Psoas muscle (tissue), 8 donors: ENCODE data around the gene CUTA. TPM values are rescaled to one million over a fixed set of nuclear protein-coding genes. Genes with fewer than 3 reads are reported as not detected.

Experiments
- ATAC-seq, 4 donors: fragments of 200-7000 bp; cut with Tn5 transposase; one replicate each; pipeline ENCODE4 v1.9.1; 2020; ENCODE audit warnings: moderate library complexity in 3 of 4, mild to moderate bottlenecking in 2 of 4
- DNase-seq, 2 donors: peaks; one replicate each; pipeline ENCODE4 v3.0.0-alpha.2; 2020
- H3K27ac ChIP-seq: fragments of 200-600 bp; one replicate; pipeline ENCODE4 v1.8.0; 2022
- H3K27me3 ChIP-seq, 3 donors: fragments of 200-600 bp in 1 of 3; one replicate each; pipeline versions ENCODE4 v1.6.1 to v1.8.0; 2013 to 2022; ENCODE audit warnings: low read length in 2 of 3, mild to moderate bottlenecking in 2 of 3, moderate library complexity in 1 of 3; ENCODE audit not compliant: insufficient read depth in 3 of 3
- H3K36me3 ChIP-seq, 2 donors: fragments of 200-600 bp in 1 of 2; one replicate each; pipeline versions ENCODE4 v1.6.1 to v1.8.0; 2013 to 2022; ENCODE audit warnings: low read depth in 1 of 2, mild to moderate bottlenecking in 1 of 2, moderate library complexity in 1 of 2; ENCODE audit not compliant: insufficient read depth in 1 of 2
- H3K4me1 ChIP-seq: fragments of 200-600 bp; one replicate; pipeline ENCODE4 v1.8.0; 2022
- H3K4me3 ChIP-seq: fragments of 200-600 bp; one replicate; pipeline ENCODE4 v1.8.0; 2022; ENCODE audit warnings: mild to moderate bottlenecking
- H3K9me3 ChIP-seq: fragments of 200-600 bp; one replicate; pipeline ENCODE4 v1.8.0; 2022
- WGBS, 3 donors: extraction: QIAGEN DNeasy Blood & Tissue Kit; methylation state at CpG; one replicate each; pipeline versions ENCODE4 v1.1.6 to v1.1.7; 2013; 5-methylcytosine and 5-hydroxymethylcytosine counted together
- intact Hi-C, 2 donors: fragments of 100-400 bp; cut with DNase I; formaldehyde crosslinking; loops; one replicate each; pipeline versions ENCODE4 v1.11.0 to v1.14.2; 2022
- polyA plus RNA-seq, 3 donors: library from polyadenylated mRNA; stranded (reverse); fragments of 200-250 nt; gene quantifications; one replicate each; pipeline ENCODE4 v1.2.3, GENCODE V29; 2013
- total RNA-seq, 4 donors: library from RNA; stranded (reverse); fragmentation: NEBNext Ultra II Directional in 2 of 4; extraction: Animal tissue kit (Norgen Biotek cat#: 25700) in 2 of 4; gene quantifications; one replicate each; pipeline versions ENCODE4 v1.2.1 to v1.2.4, GENCODE V29; 2021 to 2023
- TF ChIP-seq, protein P1 (sequence below): fragments of 200-600 bp; IDR thresholded peaks from one replicate; pipeline ENCODE4 v1.8.0; 2022; ENCODE audit warnings: antibody characterized with exemption
- donor health status: healthy with polysubstance abuse.
- donor health status: DM: no; HTN: no; CAD: no; lungs with moderate emphysema.
- donor health status: Bipolar disorder and iron deficiency.
- donor health status: healthy.
- donor health status: DM: yes; HTN: yes; CAD: no.
- donor health status: DM: no; HTN: no; CAD: no.
- donor health status: DM: no; HTN: no; CAD: no.
- donor health status: DM: yes; HTN: yes; CAD: no.

Gene CUTA
- total and polyA plus RNA-seq, 7 donors: 75.4 to 126 (median 102) TPM

- TF ChIP-seq, protein P1, sequence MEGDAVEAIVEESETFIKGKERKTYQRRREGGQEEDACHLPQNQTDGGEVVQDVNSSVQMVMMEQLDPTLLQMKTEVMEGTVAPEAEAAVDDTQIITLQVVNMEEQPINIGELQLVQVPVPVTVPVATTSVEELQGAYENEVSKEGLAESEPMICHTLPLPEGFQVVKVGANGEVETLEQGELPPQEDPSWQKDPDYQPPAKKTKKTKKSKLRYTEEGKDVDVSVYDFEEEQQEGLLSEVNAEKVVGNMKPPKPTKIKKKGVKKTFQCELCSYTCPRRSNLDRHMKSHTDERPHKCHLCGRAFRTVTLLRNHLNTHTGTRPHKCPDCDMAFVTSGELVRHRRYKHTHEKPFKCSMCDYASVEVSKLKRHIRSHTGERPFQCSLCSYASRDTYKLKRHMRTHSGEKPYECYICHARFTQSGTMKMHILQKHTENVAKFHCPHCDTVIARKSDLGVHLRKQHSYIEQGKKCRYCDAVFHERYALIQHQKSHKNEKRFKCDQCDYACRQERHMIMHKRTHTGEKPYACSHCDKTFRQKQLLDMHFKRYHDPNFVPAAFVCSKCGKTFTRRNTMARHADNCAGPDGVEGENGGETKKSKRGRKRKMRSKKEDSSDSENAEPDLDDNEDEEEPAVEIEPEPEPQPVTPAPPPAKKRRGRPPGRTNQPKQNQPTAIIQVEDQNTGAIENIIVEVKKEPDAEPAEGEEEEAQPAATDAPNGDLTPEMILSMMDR: peak; percentile 96
- Histone ChIP-seq H3K9me3 (no peaks in the 10 kb centered on the region), H3K4me3 (peak within 1 kb of the TSS; percentile 73), H3K36me3 (no peaks in the 10 kb centered on the region), H3K4me1 (peaks cover 7% of the 10 kb centered on the region), H3K27me3 (no peaks in the 10 kb centered on the region), H3K27ac (peak within 1 kb of the TSS; percentile 92)
- DNase-seq: peak; percentile 99 to 100
- WGBS, 3 donors: 0 to 1% (median 0%) methylated on average over 59 to 67 of the region's 67 CpGs
- ATAC-seq: peak; percentile 95 to 98 (median 97)
- intact Hi-C loops: loop anchor here in 1 of 2 donors (2.0 to 5.0 kb wide), 2 partner anchors 36 to 63 kb away; partner anchors contain the start of gene ZBTB9
Measured at GRCh38 chr6:33391278-33391921, 26.5 kb downstream of the CUTA start, which contains the start of gene KIFC1. KIFC1 (plus strand) TSS chr6:33391823; CDS start chr6:33391986, 163 bp downstream.

GRCh38 chr6:33390767-33391277 lies 27.1 kb downstream of the CUTA start:
- ATAC-seq (no peak), DNase-seq (no peak)
- no peaks in the 10 kb centered on the region for H3K36me3 ChIP-seq
- no peaks in the 10 kb centered on the region for H3K9me3 ChIP-seq
- H3K4me1 ChIP-seq: peaks cover 7% of the 10 kb centered on the region
- intact Hi-C loops: loop anchor here in 1 of 2 donors (2.0 to 5.0 kb wide), 2 partner anchors 36 to 64 kb away; partner anchors contain the start of gene ZBTB9
- peak overlapping the region; percentile 73 for H3K4me3 ChIP-seq
- TF ChIP-seq, protein P1: no peak
- H3K27ac ChIP-seq: peak overlapping the region; percentile 92
- 51 to 64% (median 54%) methylated on average over 9 of the region's 9 CpGs for WGBS, 3 donors
- no peaks in the 10 kb centered on the region for H3K27me3 ChIP-seq

- ATAC-seq (no peak), DNase-seq (no peak)
- no peaks in the 10 kb centered on the region for H3K27me3 ChIP-seq
- WGBS, 3 donors: 87 to 93% (median 88%) methylated on average over 2 of the region's 2 CpGs
- H3K9me3 ChIP-seq: no peaks in the 10 kb centered on the region
- intact Hi-C loops: loop anchor here in 1 of 2 donors (2.0 to 5.0 kb wide), 2 partner anchors 37 to 65 kb away; partner anchors contain the start of gene ZBTB9
- TF ChIP-seq, protein P1: no peak
- no peak overlapping the region for H3K27ac ChIP-seq
- H3K4me1 ChIP-seq: peaks cover 7% of the 10 kb centered on the region
- H3K36me3 ChIP-seq: no peaks in the 10 kb centered on the region
- no peak overlapping the region for H3K4me3 ChIP-seq
Measured at GRCh38 chr6:33390173-33390572, 27.7 kb downstream of the CUTA start.

DNA sequence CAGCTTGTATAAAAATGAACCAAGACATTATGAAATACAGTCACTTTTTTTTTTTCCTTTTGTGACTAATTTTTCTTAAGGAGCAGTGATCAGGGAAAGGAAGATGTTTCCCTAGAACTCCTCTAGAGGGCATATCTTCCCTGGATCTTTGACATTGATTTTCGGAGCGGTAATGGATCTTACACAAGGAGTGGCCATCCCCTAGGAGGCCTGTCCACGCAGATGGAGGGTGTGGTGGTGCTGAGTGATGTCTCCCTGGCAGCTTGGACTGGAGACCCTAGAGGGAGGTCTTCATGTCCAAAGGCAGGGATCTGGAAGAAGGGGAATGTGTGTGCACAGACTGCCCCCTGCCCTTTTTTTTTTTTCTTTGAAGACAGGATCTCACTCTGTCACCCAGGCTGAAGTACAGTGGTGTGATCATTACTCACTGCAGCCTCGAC lies 33.3 kb downstream of the CUTA start:
- intact Hi-C loops: no loop called here

More for the DNA sequence above, 33.3 kb downstream of the CUTA start:
- TF ChIP-seq, protein P1: no peak
- Histone ChIP-seq H3K4me1 (no peaks in the 10 kb centered on the region), H3K36me3 (no peaks in the 10 kb centered on the region), H3K27ac (no peak overlapping the region), H3K27me3 (no peaks in the 10 kb centered on the region), H3K4me3 (no peak overlapping the region), H3K9me3 (no peaks in the 10 kb centered on the region)
- WGBS, 3 donors: 22 to 39% (median 24%) methylated on average over 4 of the region's 4 CpGs
- ATAC-seq (peak in 1 of 4 donors; percentile 46), DNase-seq (no peak)
